Left lung (tissue), 10 donors: ENCODE measurements around the gene TGFB2. TPM values are rescaled to one million over a fixed set of nuclear protein-coding genes. Genes with fewer than 3 reads are reported as not detected.

ENCODE experiments used
- ATAC-seq: fragments of 200-7000 bp; cut with Tn5 transposase; one replicate; pipeline ENCODE4 v1.9.1; 2020; ENCODE audit warnings: moderate library complexity
- DNase-seq, 4 donors: peaks; one replicate each; pipeline ENCODE4 v3.0.0-alpha.2; 2013 to 2020
- H3K27ac ChIP-seq, 2 donors: fragments of 200-600 bp; sonication (generic) in 1 of 2; one replicate each; pipeline versions ENCODE4 v1.5.0 to v1.8.0; 2020 to 2021
- H3K27me3 ChIP-seq, 2 donors: fragments of 200-600 bp; sonication (generic) in 1 of 2; one replicate each; pipeline versions ENCODE4 v1.5.0 to v1.8.0; 2020 to 2021
- H3K36me3 ChIP-seq, 2 donors: fragments of 200-600 bp; sonication (generic) in 1 of 2; one replicate each; pipeline versions ENCODE4 v1.5.0 to v1.8.0; 2020 to 2021
- H3K4me1 ChIP-seq, 2 donors: fragments of 200-600 bp; one replicate each; pipeline ENCODE4 v1.8.0; 2021
- H3K4me3 ChIP-seq, 2 donors: fragments of 200-600 bp; sonication (generic) in 1 of 2; one replicate each; pipeline versions ENCODE4 v1.5.0 to v1.8.0; 2020 to 2021; ENCODE audit warnings: mild to moderate bottlenecking in 1 of 2
- H3K9me3 ChIP-seq, 2 donors: fragments of 200-600 bp; sonication (generic) in 1 of 2; one replicate each; pipeline versions ENCODE4 v1.5.0 to v1.8.0; 2020 to 2021
- CTCF ChIP-seq, 2 donors: fragments of 200-600 bp; sonication (generic) in 1 of 2; IDR thresholded peaks; one replicate each; pipeline versions ENCODE4 v1.5.0 to v1.8.0; 2021; ENCODE audit warnings: antibody characterized with exemption in 2 of 2
- intact Hi-C, 2 donors: fragments of 100-400 bp; cut with DNase I; formaldehyde crosslinking; loops; one replicate each; pipeline versions ENCODE4 v1.11.2 to v1.14.2; 2022
- polyA plus RNA-seq, 6 donors: library from polyadenylated mRNA; unstranded; fragments of 120-200 nt; gene quantifications; one replicate each; pipeline ENCODE4 v1.2.1, GENCODE V29; 2013; ENCODE audit not compliant: insufficient read length in 6 of 6
- total RNA-seq, 2 donors: library from RNA; stranded (reverse); fragmentation: NEBNext Ultra II Directional; extraction: Animal tissue kit (Norgen Biotek cat#: 25700); gene quantifications; one replicate each; pipeline ENCODE4 v1.2.1, GENCODE V29; 2021
- donor health status: DM: no; HTN: yes; CAD: no.
- donor health status: DM: no; HTN: no; CAD: no.

Gene TGFB2
- total and polyA plus RNA-seq, 8 donors = 9.8 to 177 (median 136) TPM

GRCh38 chr1:218433744-218434143 is 88.6 kb downstream of the TGFB2 start:
- no peak for ATAC-seq
- Histone ChIP-seq H3K4me1 (no peaks in the 10 kb centered on the region), H3K36me3 (no peaks in the 10 kb centered on the region), H3K27me3 (no peaks in the 10 kb centered on the region), H3K4me3 (no peak overlapping the region), H3K27ac (no peak overlapping the region), H3K9me3 (no peaks in the 10 kb centered on the region)
- DNase-seq = no peak
- intact Hi-C loops = no loop called here
- no peak for TF ChIP-seq CTCF (IDR thresholded peaks at IDR 0.05)

- Histone ChIP-seq H3K36me3 (no peaks in the 10 kb centered on the region), H3K27ac (no peak overlapping the region), H3K4me3 (no peak overlapping the region), H3K9me3 (no peaks in the 10 kb centered on the region), H3K27me3 (no peaks in the 10 kb centered on the region), H3K4me1 (no peaks in the 10 kb centered on the region)
- TF ChIP-seq CTCF (IDR thresholded peaks at IDR 0.05) = no peak
- ATAC-seq = no peak
- intact Hi-C loops = no loop called here
- DNase-seq = no peak
Measured at GRCh38 chr1:218435528-218435927, 90.4 kb downstream of the TGFB2 start.

GRCh38 chr1:218436346-218436745 is 91.2 kb downstream of the TGFB2 start:
- Histone ChIP-seq H3K27ac (no peak overlapping the region), H3K4me3 (no peak overlapping the region), H3K9me3 (no peaks in the 10 kb centered on the region), H3K27me3 (no peaks in the 10 kb centered on the region), H3K4me1 (no peaks in the 10 kb centered on the region), H3K36me3 (no peaks in the 10 kb centered on the region)
- ATAC-seq (no peak), DNase-seq (no peak)
- TF ChIP-seq CTCF (IDR thresholded peaks at IDR 0.05) = no peak
- intact Hi-C loops = no loop called here

GRCh38 chr1:218436997-218437396 is 91.9 kb downstream of the TGFB2 start:
- no peak for TF ChIP-seq CTCF (IDR thresholded peaks at IDR 0.05)
- intact Hi-C loops = no loop called here
- DNase-seq (no peak), ATAC-seq (no peak)
- Histone ChIP-seq H3K27ac (no peak overlapping the region), H3K36me3 (no peaks in the 10 kb centered on the region), H3K4me1 (no peaks in the 10 kb centered on the region), H3K27me3 (no peaks in the 10 kb centered on the region), H3K4me3 (no peak overlapping the region), H3K9me3 (no peaks in the 10 kb centered on the region)

- TF ChIP-seq CTCF (IDR thresholded peaks at IDR 0.05) = no peak
- intact Hi-C loops = no loop called here
- H3K36me3 ChIP-seq = no peaks in the 10 kb centered on the region
- H3K9me3 ChIP-seq = no peaks in the 10 kb centered on the region
- no peaks in the 10 kb centered on the region for H3K4me1 ChIP-seq
- no peak overlapping the region for H3K4me3 ChIP-seq
- H3K27ac ChIP-seq = no peak overlapping the region
- DNase-seq (peak in 1 of 4 donors; percentile 39), ATAC-seq (no peak)
- H3K27me3 ChIP-seq = no peaks in the 10 kb centered on the region
Measured at GRCh38 chr1:218439541-218440295, 94.6 kb downstream of the TGFB2 start.
